Measurements from ENCODE around the gene FOSL1. TPM values are rescaled to one million over a fixed set of nuclear protein-coding genes. Genes with fewer than 3 reads are reported as not detected.

Gene FOSL1
- total and polyA plus RNA-seq, 5 experiments from 2014 or later = 0.17 to 0.22 TPM; not detected in 3

DNA sequence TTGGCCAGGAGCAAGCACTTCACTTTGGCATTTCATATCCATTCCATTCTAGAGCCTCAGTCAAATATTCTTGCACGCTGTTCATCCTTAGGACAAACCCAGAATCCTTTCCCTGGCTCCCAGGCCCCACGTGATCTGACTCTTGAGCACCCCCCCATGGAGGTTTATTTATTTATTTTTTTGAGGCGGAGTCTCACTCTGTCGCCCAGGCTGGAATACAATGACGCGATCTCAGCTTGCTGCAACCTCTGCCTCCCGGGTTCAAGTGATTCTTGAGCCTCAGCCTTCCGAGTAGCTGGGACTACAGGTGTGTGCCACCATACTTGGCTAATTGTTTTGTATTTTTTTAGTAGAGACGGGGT is 32.4 kb upstream of the FOSL1 start:
- DNase-seq (peak in 1 of 10 donors; percentile 16), ATAC-seq (no peak)
- Mint-ChIP-seq H3K9me3 (no peaks in the 10 kb centered on the region), H3K27ac (peak overlapping the region in 9 of 10 donors; percentile 25 to 90 (median 83)), H3K4me3 (peak overlapping the region in 4 of 10 donors; percentile 12 to 62 (median 52)), H3K27me3 (no peaks in the 10 kb centered on the region), H3K36me3 (no peaks in the 10 kb centered on the region), H3K4me1 (peaks cover 18 to 47% (median 36%) of the 10 kb centered on the region in 4 donors)
- POLR2A ChIA-PET = interaction anchor here (0.7 to 8.2 kb wide), 10 partner anchors 11 to 73 kb away, joined by 3 to 151 read pairs (median 4); partner anchors contain the start of genes BANF1, CCDC85B, EIF1AD and FIBP

DNA sequence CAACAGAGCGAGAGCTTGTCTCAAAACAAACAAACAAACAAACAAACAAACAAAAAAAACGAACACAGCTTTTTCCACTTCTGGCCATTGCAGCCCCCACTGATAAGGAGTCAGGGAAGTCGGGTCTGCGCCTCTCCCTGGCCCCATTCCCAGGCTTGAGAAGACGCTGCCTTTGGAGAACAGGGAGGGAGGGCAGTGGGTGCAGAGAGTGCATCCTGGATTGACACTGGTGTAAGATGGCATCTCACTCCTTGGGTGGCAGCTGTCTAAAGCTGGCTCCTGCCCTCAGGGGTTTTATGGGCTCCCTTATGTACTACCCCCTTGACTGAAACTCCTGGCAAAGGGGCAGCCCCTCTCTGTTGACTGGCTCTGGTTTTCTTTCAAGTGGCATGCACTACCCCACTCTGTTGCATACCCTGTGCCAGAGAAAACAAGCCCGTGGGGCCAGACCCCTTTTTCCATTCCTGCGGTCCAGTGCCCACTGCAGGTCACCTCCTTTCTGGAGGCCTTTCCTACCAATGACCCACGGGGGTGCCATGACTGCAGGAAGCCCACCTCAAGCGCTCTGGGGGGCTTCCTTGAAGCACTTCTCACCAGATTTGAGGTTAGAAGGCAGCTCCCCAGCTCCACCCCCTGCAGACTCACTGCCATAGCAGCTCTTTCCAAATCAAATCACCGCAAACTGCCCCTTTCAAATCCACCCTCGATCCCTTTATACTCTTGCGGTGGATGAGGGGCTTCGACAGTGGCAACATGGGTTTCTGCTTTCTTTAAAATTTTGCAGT is 31.8 kb upstream of the FOSL1 start:
- Mint-ChIP-seq H3K36me3 (no peaks in the 10 kb centered on the region), H3K4me1 (peaks cover 22 to 53% (median 42%) of the 10 kb centered on the region in 4 donors), H3K27ac (peak overlapping the region; percentile 25 to 90 (median 84)), H3K9me3 (no peaks in the 10 kb centered on the region), H3K27me3 (no peaks in the 10 kb centered on the region), H3K4me3 (peak overlapping the region in 5 of 10 donors; percentile 12 to 62 (median 51))
- POLR2A ChIA-PET = interaction anchor here (0.7 to 8.2 kb wide), 14 partner anchors 9 to 72 kb away, joined by 3 to 151 read pairs (median 4); partner anchors contain the start of genes BANF1, CCDC85B, EIF1AD and FIBP
- ATAC-seq (peak; percentile 33 to 42), DNase-seq (peak in 6 of 10 donors; percentile 23 to 71 (median 36))

DNA sequence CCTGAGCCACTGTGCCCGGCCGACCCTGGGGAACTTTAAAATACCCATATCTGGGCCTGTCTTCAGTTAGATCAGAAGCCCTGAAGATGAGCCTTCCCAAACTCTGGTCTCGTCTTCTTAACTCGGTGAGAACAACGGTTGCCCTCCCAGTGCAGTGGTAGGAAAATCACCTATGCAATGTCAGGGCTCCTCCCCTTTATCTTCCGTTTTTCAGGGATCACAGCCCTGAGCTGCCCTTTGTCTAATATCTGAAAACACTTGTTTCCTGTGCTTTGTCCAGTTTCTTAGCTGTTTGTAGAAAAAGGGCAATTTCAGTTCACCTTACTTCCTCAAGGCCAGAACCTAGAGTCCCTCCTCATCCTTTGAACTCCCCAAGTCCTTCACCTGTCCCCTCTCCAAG is 28.5 kb upstream of the FOSL1 start:
- Mint-ChIP-seq H3K36me3 (peaks cover 0 to 3% (median 0%) of the 10 kb centered on the region in 3 donors), H3K4me3 (peak overlapping the region; percentile 65 to 86 (median 74)), H3K4me1 (peaks cover 23 to 59% (median 47%) of the 10 kb centered on the region in 4 donors), H3K27me3 (no peaks in the 10 kb centered on the region), H3K27ac (peak overlapping the region; percentile 88 to 99 (median 97)), H3K9me3 (no peaks in the 10 kb centered on the region)
- ATAC-seq (no peak), DNase-seq (peak in 1 of 10 donors; percentile 26)
- POLR2A ChIA-PET = interaction anchor here (0.6 to 8.2 kb wide), 15 partner anchors 8 to 111 kb away, joined by 3 to 151 read pairs (median 7); partner anchors contain the start of genes C11orf68, CCDC85B, CFL1 and FIBP

- ATAC-seq (peak; percentile 92 to 96), DNase-seq (peak; percentile 49 to 90 (median 77))
- Mint-ChIP-seq H3K27me3 (no peaks in the 10 kb centered on the region), H3K36me3 (peaks cover 0 to 10% (median 0%) of the 10 kb centered on the region in 3 donors), H3K4me3 (peak overlapping the region; percentile 65 to 86 (median 74)), H3K9me3 (no peaks in the 10 kb centered on the region), H3K4me1 (peaks cover 23 to 61% (median 48%) of the 10 kb centered on the region in 4 donors), H3K27ac (peak overlapping the region; percentile 88 to 99 (median 97))
- POLR2A ChIA-PET = interaction anchor here (0.6 to 8.2 kb wide), 18 partner anchors 8 to 666 kb away, joined by 3 to 151 read pairs (median 4); partner anchors contain the start of genes C11orf68, CCDC85B, CFL1 and FIBP
Measured at GRCh38 chr11:65927904-65928397, 27.8 kb upstream of the FOSL1 start.

GRCh38 chr11:65925397-65925796 is 25.2 kb upstream of the FOSL1 start:
- POLR2A ChIA-PET = no interaction called here
- peaks cover 0 to 25% (median 0%) of the 10 kb centered on the region in 3 donors for H3K36me3 Mint-ChIP-seq
- H3K4me3 Mint-ChIP-seq = no peak overlapping the region

GRCh38 chr11:65922565-65922964 is 22.4 kb upstream of the FOSL1 start:
- H3K4me3 Mint-ChIP-seq = peak overlapping the region in 7 of 10 donors; percentile 32 to 72 (median 50)

More at GRCh38 chr11:65925397-65925796, 25.2 kb upstream of the FOSL1 start:
- H3K9me3 Mint-ChIP-seq = no peaks in the 10 kb centered on the region
- peaks cover 19 to 58% (median 42%) of the 10 kb centered on the region in 4 donors for H3K4me1 Mint-ChIP-seq
- DNase-seq (no peak), ATAC-seq (no peak)
- H3K27me3 Mint-ChIP-seq = no peaks in the 10 kb centered on the region
- H3K27ac Mint-ChIP-seq = peak overlapping the region in 8 of 10 donors; percentile 28 to 80 (median 67)

GRCh38 chr11:65921876-65922275 is 21.7 kb upstream of the FOSL1 start:
- POLR2A ChIA-PET = interaction anchor here (0.6 to 7.7 kb wide), 7 partner anchors 9 to 259 kb away, joined by 3 to 183 read pairs (median 4); partner anchors contain the start of genes CCDC85B, FIBP, FOSL1 and RELA
- DNase-seq = no peak
- Mint-ChIP-seq H3K9me3 (no peaks in the 10 kb centered on the region), H3K36me3 (peaks cover 0 to 34% (median 0%) of the 10 kb centered on the region in 3 donors), H3K27ac (peak overlapping the region in 6 of 10 donors; percentile 37 to 82 (median 56)), H3K27me3 (no peaks in the 10 kb centered on the region), H3K4me3 (peak overlapping the region in 7 of 10 donors; percentile 32 to 72 (median 50)), H3K4me1 (peaks cover 8 to 49% (median 31%) of the 10 kb centered on the region in 4 donors)
- no peak for ATAC-seq

More at GRCh38 chr11:65922565-65922964, 22.4 kb upstream of the FOSL1 start:
- peaks cover 9 to 49% (median 31%) of the 10 kb centered on the region in 4 donors for H3K4me1 Mint-ChIP-seq
- H3K36me3 Mint-ChIP-seq = peaks cover 0 to 30% (median 0%) of the 10 kb centered on the region in 3 donors
- no peaks in the 10 kb centered on the region for H3K9me3 Mint-ChIP-seq
- H3K27ac Mint-ChIP-seq = peak overlapping the region in 6 of 10 donors; percentile 44 to 82 (median 63)
- POLR2A ChIA-PET = interaction anchor here (1.0 to 7.7 kb wide), 7 partner anchors 9 to 63 kb away, joined by 3 to 183 read pairs (median 4); partner anchors contain the start of genes CCDC85B, FIBP and MUS81
- H3K27me3 Mint-ChIP-seq = no peaks in the 10 kb centered on the region
- no peak for DNase-seq
- ATAC-seq = no peak

GRCh38 chr11:65921033-65921555 is 20.9 kb upstream of the FOSL1 start:
- Mint-ChIP-seq H3K27me3 (no peaks in the 10 kb centered on the region), H3K27ac (peak overlapping the region in 2 of 10 donors; percentile 58 to 80), H3K9me3 (no peaks in the 10 kb centered on the region), H3K36me3 (peaks cover 0 to 37% (median 0%) of the 10 kb centered on the region in 3 donors), H3K4me1 (peaks cover 11 to 55% (median 37%) of the 10 kb centered on the region in 4 donors), H3K4me3 (peak overlapping the region; percentile 88 to 97 (median 92))
- no peak for ATAC-seq
- POLR2A ChIA-PET = interaction anchor here (0.6 to 7.7 kb wide), 10 partner anchors 8 to 279 kb away, joined by 3 to 183 read pairs (median 4); partner anchors contain the start of genes CCDC85B, FIBP, FOSL1 and KAT5
- no peak for DNase-seq

DNA sequence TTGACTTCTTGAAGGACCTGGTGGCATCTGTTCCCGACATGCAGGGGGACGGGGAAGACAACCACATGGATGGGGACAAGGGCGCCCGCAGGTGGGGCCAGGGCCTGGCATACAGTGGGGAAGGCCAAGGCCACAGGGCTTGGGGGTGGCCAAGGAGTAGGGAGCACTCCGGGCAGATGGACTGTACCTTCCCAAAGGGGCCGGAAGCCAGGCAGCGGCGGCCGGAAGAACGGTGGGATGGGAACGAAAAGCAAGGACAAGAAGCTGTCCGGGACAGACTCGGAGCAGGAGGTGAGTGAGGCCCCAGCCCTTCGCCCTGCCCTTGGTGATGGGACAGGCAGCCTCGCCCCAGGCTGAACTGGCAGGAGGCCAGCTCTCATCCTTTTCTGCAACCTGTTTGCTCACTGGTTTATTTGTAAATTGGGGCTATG is 20.2 kb upstream of the FOSL1 start:
- Mint-ChIP-seq H3K4me1 (peaks cover 11 to 55% (median 40%) of the 10 kb centered on the region in 4 donors), H3K27me3 (no peaks in the 10 kb centered on the region), H3K36me3 (peaks cover 0 to 37% (median 0%) of the 10 kb centered on the region in 3 donors), H3K4me3 (peak overlapping the region; percentile 88 to 97 (median 92)), H3K9me3 (no peaks in the 10 kb centered on the region), H3K27ac (peak overlapping the region; percentile 67 to 94 (median 88))
- no peak for DNase-seq
- no peak for ATAC-seq
- POLR2A ChIA-PET = interaction anchor here (0.7 to 7.7 kb wide), 8 partner anchors 7 to 278 kb away, joined by 3 to 183 read pairs (median 3); partner anchors contain the start of genes CCDC85B, FIBP, KAT5 and RELA

DNA sequence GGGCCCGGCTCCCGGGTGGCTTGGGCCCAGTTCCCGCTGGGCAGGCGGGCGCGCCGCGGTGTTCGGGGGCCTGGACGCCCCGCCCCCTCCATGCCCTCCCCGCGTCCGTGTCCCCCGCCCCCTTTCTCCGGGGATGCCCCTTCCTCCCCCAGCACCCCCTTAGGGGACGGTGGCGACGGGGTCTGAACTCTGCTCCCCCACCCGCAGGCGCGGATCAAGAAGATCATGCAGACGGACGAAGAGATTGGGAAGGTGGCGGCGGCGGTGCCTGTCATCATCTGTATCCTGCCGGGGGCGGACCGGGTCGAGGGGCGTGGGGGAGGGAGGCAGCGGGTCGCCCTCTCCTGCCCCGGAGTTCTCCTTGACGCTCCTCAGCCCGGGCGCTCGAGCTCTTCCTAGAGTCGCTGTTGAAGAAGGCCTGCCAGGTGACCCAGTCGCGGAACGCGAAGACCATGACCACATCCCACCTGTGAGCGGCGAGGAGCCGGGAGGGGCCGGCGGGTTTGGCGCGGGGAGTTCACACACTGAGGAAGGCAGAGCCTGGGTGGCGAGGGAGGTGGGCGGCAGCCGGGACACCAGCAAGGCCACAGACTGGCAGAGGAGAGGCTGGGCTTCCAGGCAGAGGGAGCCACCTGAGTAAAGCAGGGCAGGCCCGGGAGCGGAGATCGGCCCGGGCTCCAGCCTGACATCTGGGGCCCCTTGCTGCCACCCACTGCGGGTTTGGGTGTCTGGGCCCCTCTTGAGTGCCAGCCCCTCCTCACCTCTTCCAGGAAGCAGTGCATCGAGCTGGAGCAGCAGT is 19.6 kb upstream of the FOSL1 start:
- Mint-ChIP-seq H3K9me3 (no peaks in the 10 kb centered on the region), H3K4me3 (peak overlapping the region; percentile 88 to 97 (median 92)), H3K27me3 (no peaks in the 10 kb centered on the region), H3K36me3 (peaks cover 0 to 37% (median 0%) of the 10 kb centered on the region in 3 donors), H3K4me1 (peaks cover 17 to 62% (median 45%) of the 10 kb centered on the region in 4 donors), H3K27ac (peak overlapping the region; percentile 75 to 95 (median 89))
- DNase-seq = peak in 5 of 10 donors; percentile 35 to 81 (median 64)
- POLR2A ChIA-PET = interaction anchor here (0.5 to 7.7 kb wide), 9 partner anchors 8 to 208 kb away, joined by 3 to 183 read pairs (median 3); partner anchors contain the start of genes CCDC85B, FIBP, FOSL1 and KAT5
- peak; percentile 42 to 51 for ATAC-seq

- Mint-ChIP-seq H3K36me3 (peaks cover 0 to 36% (median 0%) of the 10 kb centered on the region in 3 donors), H3K4me1 (peaks cover 19 to 66% (median 49%) of the 10 kb centered on the region in 4 donors), H3K27me3 (no peaks in the 10 kb centered on the region), H3K27ac (peak within 1 kb of the TSS; percentile 77 to 96 (median 92)), H3K9me3 (no peaks in the 10 kb centered on the region), H3K4me3 (peak within 1 kb of the TSS; percentile 88 to 97 (median 92))
- peak; percentile 86 to 92 for ATAC-seq
- POLR2A ChIA-PET = interaction anchor here (0.5 to 7.7 kb wide), 14 partner anchors 9 to 256 kb away, joined by 3 to 183 read pairs (median 7); partner anchors contain the start of genes CCDC85B, CFL1, FIBP and FOSL1
- peak; percentile 95 to 100 (median 98) for DNase-seq
Measured at GRCh38 chr11:65919141-65919572, 19.0 kb upstream of the FOSL1 start, which contains the start of gene DRAP1. Gene DRAP1 (plus strand): TSS chr11:65919426. CDS start chr11:65919502, 76 bp downstream.

Data from naive thymus-derived CD8-positive, alpha-beta T cell (primary cell).